Measurements from ENCODE around the gene CGNL1.

The CGNL1 gene

DNA sequence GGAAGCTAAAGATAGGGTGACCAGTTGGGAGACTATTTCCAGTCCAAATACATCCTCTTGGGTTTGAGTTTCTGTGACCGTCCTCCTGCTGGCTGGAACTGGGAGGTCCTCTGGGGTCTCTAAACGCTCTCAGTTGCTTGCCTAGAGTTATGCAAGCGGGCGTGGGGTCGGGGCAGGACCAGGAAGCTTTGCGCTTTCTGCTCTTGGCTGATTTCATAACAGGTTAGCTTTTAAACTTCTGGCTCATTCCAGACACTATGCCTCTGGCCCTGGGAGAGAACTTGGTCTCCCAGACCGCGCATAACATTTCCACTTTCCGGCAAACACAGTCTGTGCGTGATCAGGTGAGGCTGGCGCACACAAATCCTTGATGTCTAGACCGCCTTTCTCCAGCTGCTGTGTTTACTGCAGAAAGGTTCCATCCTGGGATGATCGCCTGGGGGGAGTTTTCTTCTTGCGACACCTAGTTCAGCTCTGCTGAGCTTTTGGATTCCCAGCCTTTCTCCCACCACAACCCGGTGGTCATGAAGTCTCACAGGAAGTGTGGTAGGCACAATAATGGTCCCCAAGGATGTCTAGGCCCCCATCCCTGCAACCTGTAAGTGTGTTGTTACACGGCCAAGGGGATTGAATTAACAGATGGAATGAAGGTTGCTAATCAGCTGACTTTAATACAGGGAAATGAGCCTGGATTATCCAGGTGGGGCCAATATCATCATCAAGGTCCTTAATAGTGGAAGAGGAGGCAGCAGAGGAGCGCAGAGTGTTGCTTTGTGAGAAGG, 23.6 kb upstream of the CGNL1 start:
- no peak for DNase-seq

DNA sequence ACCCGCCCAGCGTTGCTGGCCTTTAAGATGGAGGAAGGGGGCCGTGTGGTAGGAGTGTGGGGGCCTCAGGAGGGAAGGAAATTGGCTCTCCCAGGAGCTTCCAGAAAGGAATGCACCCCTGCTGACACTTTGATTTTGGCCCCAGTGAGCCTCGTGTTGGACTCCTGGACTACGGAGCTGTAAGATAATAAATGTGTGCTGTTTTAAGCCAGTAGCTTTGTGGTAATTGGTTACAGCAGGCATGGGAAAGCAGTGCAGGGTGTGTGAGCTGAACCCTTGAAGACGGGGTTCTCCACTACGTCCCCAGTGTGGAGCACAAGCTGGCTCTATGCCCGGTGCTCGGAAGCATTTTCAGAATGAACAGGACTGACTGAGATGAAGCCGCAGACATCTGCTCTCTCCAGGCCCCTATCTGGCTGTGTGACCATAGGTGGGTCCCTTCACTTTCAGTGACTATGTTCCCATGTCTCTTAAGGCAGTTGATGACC, 22.9 kb upstream of the CGNL1 start:
- DNase-seq, result no peak

DNA sequence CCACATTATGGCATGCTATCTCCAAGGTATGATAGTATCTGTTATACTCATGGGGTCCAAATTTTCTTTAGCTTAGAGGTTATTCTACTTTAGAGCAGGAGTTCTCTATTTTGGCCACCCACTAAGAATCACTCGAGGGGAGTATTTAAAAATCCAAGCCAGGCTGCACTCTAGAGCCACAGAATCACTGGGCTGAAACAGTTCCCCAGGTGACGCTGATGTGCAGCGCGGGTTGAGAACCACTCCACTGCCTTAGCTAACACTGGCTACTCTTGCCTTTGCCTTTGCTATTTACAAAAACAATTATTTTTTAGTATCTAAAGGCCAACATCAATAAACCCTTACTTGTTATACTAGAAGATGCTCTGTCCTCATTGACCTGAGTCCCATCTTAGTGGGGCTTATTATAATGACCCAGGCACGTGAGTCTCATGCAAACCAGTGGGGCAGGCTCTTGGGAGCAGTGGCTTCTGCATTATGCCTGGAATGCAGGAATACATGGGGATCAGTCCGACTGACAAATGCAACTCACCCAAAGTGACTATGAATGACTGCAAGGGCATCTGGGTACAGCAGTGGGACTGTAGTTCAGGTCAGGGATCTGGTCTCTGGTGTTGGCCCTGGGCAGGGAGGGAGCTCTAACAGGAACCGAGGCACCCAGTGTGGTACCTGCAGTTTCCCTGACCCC, 21.7 kb upstream of the CGNL1 start:
- no peak for DNase-seq

DNA sequence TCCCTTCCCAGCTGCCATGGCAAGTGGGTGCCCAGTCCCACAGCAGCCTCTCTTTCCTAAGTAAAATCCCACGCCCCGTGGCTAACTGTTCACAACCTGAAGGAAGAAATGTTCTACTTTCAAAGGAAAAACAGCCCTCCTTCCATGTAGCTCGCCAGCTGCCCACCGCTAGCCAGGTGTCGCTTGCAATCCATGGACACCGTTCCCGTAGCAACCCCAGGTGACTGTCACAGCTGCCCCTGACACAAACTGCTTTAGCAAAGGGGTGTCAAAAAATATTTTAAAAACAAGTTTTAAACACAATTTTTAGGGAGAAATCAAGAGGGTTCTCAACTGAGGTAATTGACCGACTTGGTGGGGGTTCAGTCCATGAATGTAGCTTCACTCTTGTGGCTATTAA, 21.0 kb upstream of the CGNL1 start:
- DNase-seq, result no peak

DNA sequence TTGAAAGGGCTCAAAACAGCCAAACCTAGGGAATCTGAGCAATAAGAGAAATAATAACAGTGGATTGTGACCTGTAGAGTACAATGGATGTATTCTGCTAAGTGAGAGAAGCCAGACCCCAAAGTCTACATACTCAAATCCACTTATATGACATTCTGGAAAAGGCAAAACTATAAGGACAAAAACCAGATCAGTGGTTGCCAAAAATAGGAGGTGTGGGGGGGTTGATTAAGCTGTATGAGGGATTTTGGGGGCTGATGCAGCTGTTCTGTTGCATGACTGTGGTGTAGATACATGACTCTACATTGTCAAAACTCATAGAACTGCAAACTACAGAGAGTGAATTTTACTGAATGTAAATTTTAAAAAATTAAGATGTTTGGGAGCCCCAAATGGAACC, 20.1 kb upstream of the CGNL1 start:
- DNase-seq, result no peak

DNA sequence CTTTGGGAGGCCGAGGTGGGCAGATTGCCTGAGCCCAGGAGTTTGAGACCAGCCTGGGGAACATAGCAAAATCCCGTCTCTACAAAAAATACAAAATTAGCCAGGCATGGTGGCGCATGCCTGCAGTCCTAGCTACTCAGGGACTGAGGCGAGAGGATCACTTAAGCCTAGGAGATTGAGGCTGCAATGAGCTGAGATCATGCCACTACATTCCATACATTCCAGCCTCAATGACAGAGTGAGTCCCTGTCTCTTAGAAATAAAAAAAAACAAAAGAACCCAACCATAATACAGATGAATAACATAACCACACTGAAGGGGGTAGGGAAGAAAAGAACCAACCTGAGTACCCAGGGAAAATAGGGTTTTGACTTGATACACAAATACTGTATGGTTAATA, 19.7 kb upstream of the CGNL1 start:
- DNase-seq, result no peak

DNA sequence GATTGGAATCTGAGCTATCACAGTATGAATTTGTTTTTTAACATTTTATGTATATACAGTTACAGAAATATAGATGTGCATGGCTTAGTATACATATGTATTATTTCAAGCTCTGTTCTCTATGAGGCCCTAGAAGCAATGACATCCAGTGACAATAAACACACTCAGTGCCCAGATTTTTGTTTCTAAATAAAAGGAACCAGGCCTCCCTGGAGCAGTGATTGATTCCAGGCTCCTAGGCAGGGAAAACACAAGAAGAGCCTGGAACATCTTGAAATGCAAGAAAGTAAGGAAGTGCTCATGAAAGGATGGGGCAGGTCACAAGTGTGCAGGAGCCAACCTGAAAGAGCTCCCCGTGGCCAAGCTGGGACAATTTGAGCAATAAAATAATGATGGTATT, 18.5 kb upstream of the CGNL1 start:
- DNase-seq, result no peak

DNA sequence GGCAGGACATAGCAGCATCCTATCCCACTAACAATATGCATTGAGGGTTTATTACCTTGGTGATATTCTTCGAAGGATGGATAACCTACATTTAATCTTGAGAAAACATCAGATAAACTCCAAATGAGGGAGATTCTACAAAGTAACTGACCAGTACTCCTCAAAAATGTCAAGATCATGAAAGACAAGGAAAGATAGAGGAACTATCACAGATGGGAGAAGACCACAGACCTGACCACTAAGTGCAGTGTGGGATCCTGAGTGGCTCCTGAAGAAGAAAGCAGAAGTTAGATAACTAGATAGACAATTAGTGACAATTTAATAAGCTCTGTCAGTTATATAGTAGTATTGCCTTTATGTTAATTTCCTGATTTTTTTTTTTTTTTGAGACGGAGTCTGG, 17.7 kb upstream of the CGNL1 start:
- DNase-seq, result no peak

DNA sequence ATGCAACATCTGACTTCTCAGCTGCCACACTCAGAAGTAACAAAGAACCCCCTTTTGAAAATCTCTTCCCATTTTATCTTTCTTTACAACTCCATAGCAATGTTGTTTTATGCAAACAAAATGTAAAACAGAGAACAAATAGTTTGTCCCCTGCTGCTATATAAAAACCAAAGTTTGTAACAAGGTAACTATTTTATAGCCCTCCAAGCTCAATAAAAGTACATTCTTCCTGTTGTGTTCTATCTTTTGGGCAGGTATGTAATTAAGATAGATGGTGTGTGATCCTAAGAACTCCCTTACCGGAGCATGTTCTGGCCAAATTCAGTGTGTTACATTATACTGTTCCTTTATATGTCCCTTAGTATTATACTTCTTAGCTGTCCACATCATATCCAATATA, 12.6 kb upstream of the CGNL1 start:
- no peak for DNase-seq

DNA sequence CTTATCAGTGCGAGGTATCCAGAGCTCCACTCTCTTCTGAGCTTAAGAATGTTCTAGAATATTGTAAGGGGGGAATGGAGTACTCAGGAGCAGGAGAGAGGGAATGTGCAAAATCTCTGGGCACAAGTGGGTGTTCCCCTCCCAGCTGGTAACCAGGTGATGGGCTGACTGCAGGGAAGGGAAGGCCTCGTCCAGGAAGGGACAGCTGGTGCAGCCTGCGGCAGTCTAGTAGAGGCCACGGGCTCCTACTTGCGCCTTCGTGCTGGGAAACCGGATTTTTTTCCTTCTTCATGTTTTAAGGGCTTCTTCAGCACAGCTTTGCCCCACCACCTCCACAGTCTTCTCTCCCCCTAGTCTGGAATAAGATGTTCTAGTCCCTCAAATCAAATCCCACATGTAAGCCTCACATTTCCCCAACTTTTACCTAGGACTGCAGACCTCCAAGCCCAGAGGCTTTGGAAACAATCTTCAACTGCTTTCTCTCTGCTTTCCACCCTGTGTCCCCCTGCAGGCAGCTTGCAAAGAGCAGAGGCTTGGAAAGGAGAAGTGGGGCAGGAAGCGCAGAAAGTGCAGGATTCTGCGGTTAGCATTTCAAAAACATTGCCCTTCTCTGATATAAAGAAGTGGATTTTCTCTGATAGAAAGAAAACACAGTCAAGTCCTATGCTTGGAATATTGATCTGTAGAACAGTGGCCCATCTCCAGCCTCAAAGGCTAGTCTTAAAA, 11.9 kb upstream of the CGNL1 start:
- no peak for DNase-seq

DNA sequence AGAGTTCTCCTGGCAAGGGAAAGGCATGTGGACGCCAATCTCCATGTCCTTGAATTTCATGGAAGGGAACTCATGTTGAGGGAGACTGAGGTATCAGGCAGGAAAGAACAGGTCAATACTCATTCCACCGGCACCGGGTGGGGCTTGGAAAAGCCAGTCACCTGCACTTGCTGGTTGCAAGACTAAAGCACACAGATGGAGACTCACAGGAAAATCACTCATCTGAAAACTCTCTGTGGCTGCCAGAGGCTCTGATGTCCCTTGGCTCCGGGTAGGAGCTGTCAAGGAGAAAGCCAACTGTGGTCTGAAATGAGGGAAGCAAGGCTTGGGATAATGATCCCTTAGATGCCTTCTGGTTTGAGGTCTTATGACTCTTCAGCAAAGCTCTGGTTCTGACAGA, 8.7 kb upstream of the CGNL1 start:
- no peak for DNase-seq

DNA sequence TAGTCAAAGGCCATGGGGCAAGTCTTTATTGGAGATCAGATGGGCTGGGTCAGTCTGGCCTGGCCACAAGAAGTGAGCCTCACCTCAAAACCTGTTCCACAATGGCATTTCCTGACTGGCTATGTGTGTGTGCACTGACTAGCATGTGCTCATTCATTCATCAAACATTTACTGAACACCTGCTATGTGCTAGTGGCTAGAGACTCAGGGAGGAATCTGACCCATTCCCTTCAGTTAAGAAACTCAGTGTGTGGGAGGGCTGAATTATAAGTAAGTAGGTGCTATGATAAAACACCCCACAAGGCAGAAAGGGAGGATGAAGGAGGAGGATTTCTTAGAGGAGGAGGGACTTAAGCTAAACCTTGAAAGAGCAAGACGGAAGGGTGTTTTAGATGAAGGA, 5.4 kb upstream of the CGNL1 start:
- DNase-seq, result no peak

DNA sequence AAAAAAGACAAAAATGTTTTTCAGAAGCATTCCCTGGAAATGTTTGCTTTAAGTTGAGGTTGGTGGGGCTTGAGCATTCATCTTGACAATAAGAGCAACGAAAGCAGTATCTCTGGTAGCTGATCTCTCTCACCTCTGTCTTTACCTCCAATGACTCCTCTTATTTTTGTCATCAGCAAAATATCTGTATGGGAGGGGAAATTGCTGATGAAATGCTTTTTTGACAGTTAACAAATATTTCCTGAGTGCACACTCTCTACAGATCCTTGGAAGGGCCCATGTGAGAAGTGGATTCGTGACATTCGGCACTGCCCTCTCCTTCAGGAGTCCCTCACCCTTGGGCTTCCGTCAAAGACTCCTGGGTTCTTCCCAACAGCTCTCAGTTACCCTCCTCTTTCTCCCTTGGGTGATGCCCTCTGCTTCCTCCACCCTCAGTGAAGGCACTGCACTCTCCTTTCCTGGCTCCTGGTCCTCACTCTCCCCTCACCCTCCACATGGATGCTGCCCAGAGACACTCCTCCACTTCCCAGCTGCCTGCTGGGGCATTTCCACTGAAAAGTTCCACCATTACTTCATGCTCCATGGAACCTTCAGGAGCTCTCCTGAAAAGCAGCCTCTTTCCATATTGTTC, 2.9 kb upstream of the CGNL1 start:
- no peak for DNase-seq

DNA sequence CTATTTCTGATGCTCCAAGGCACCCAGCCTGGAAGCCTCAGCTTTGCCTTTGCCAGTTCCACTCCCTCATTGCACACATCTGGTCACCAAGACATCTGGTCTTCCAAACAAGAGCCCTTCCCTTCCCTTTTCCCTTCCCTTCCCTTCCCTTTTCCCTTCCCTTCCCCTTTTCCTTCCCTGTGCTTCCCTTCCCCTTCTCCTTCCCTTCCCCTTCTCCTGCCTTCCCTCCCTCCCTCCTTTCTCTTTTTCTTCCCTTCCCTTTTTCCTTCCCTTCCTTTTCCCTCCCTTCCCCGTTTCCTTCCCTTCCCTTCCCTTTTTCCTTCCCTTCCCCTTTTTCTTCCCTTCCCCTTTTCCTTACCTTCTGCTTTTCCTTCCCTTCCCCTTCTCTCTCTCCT, 2.4 kb upstream of the CGNL1 start:
- DNase-seq, result no peak

DNA sequence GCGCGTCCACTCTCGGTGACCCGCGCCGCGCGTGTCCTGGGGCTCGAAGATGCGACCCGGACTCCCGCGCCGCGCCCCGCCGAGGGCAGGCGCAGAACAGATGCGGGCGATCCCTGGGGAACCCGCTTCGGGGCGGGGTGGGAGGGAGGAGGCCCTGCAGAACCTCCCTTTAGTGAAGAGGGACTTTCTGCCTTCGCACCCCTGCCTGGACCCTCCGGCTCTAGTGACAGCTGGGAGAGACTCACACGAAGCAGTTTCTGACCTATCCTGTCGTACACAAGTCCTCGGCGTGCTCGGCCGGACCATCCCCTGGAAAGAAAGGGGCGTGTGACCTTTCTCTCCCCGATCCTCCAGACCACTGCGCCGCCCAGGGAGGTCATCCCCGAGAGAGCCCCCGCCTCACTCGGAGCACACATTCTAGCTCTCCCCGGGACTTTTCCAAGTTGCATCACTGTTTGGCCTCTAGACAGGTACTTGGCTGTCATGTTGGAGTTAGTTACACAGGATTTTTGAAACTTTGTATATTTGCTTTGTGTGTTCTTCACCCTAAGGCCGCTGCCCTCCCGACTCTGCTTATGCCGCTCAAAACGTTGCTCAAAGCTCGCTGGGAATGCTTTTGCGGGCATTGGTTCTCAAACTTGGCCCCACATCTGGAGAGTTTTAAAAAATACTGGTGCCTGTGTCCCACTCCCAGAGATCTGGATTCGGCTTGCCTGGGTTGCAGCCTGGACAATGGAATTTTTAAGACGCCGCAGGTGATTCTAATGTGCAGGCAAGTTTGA, 582 bp downstream of the CGNL1 start:
- DNase-seq, result no peak

DNA sequence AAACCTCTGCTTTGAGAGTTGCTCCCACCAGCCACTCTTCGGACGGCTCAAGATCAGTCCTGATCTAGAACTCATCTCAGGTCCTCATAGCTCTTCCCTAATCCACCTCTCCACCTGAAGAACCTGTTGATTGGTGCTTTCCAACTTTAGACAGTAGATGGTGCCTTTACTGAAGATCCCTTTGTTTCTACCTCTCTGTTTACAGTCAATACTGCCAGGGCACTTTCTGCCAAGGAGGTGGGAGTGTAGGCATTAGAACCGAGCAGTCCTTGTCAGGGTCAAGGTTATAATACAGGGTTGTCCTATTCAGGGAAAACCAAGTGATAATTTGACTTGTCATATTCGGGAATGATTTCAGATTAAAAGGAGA, 1.2 kb downstream of the CGNL1 start:
- no peak for DNase-seq

DNA sequence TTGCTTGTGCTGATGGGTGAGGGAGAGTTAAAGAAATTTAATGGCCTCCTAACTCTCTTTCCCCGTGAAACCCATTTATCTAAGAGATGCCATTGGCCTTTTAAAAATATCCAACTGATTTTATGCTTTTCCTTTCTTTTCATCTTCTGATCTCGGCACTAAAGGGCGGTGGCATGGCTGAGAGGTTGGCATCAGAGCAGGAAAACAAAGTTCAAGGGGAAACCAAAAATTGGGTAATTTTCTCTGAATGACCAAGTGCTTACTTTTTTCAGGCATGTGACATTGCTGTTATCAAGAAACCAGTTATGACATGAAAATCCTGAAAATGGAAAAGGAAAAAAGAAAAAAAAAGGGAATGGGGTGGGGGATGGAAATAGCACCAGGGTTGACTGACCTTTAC, 3.2 kb downstream of the CGNL1 start:
- DNase-seq, result no peak

DNA sequence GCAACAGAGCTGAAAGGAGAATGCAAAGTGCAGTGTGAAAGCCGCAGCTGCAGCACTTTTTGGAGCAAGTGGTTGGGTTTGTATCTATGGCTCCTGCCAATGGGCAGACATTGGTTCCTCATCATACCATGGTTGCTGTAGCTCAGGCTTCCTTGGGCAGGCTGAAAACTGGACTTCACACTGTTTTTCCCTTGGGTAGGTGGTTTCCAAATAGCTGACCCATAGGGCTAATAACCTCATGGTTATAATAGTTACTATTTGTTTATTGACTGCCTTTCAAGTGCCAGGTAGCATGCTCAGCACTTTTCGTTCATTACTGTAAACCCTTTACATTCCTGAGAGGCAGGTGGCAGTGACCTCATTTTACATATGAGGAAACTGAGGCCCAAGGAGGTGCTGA, 4.5 kb downstream of the CGNL1 start:
- no peak for DNase-seq

DNA sequence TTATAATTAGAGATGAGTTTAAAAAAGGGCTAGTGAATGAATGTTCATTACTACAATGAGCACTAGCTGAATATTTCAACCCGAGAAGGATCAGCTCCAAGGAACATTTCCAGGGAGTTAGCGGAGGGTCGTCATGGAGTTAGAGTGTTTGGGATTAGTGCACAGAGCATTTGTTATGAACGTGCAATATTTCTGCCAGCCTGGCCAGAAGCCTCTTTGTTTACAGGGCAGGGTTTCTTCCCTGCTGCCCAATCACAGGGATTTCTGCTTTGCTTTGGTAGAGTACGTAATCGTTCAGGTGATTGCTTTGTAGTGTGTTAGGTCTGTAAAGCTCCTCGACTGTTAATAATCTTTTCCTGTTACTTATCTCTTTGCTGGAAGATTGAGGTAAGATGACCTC, 5.9 kb downstream of the CGNL1 start:
- peak; percentile 12 for DNase-seq

DNA sequence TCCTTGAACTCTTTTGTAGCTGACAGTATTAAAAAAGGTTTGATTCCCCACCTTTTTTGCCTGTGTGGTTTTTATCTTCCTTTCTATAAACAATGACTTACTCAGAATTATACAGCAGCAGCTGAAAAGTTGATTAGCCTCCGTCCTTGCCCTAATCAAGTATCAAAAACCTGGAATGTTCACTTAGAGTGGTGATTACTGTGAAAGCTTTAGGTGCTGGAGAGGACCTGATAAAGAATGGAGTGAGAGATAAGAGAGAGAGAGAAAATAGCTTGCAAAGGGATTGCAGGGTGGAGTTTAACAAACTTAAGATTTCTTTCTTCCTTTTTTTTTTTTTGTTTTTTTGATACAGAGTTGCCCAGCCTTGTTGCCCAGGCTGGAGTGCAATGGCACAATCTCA, 6.7 kb downstream of the CGNL1 start:
- DNase-seq, result no peak

DNA sequence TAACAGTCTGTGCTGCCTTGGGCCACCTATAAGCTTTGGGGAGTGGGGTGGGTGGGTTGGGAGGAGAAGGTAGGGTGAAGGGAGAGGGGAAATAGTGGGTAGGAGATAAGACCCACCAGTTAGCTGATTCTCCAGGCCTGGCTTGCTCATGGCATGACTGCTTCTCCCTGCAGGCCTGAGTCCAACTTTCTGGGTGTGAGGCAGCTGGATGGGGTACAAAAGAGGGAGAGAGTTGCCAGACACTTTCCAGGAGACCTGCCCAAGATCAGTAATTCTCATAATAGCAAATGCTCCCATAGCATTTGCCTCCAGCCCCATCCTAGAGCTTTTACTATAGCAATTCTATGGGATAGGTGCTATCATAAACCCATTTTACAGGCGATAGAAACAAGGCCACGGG, 7.7 kb downstream of the CGNL1 start:
- no peak for DNase-seq

DNA sequence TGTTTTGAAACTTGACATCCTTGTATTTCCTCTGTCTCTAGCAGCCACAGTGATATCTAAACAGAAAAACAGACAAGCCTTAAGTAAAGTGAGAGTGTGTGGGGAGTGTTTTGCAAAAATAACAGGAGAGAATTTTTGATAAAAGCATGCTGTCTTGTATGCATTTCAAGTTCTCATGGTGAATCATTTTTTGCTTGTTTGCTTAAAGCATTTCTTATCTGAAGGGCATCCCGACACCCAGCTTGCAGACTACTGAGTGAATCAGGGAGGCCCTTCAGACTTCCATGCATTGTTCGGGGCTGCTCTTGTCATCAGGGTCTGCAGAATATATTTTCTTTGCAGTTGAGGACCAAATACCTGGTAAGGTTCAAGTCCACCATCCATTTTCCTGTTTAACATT, 8.5 kb downstream of the CGNL1 start:
- no peak for DNase-seq

DNA sequence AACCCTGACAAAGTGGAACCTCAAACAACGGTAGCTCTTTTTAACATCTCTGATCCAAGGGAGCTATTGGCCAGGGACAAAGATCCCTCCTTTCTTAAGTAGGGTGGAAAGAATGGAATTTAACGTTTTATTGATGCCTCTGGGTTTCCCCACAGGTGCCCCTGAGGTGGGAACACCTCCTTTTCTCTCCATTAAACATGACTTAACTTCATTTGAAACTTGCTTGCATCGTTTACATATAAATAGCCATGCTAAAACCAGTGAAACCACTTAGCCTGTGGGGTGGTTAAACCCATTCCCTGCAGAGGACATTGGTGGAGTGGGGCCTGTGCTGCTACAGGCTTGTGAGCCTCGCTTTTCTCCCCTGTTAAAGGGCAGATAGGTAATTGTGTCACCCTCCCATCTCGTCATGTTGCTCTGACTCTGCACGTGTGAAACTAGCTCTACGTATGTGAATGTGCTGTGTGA, 9.7 kb downstream of the CGNL1 start:
- no peak for DNase-seq
